A673 (cell line): Measurements from ENCODE around the gene FAH. TPM values are rescaled to one million over a fixed set of nuclear protein-coding genes. Genes with fewer than 3 reads are reported as not detected.

Source experiments
- BruUV-seq: library from RNA; stranded (reverse); fragments of 400-500 nt; replicated peaks from 2 replicates; lab custom pipeline; 2021; lab: Mats Ljungman, UMichigan
- CTCF ChIA-PET: fragments of 300-600 bp; sonication (Branson Sonifier 250); formaldehyde crosslinking; loops from one replicate; lab custom pipeline; 2022; ENCODE audit warnings: antibody characterized with exemption; lab: Charles Lee
- POLR2A ChIA-PET: fragments of 300-600 bp; sonication (Branson Sonifier 250); formaldehyde crosslinking; loops from one replicate; lab custom pipeline; 2022; ENCODE audit warnings: antibody characterized with exemption; ENCODE audit not compliant: low non-redundant PET; lab: Charles Lee
- DNase-seq: peaks from one replicate; pipeline ENCODE4 v3.0.0-alpha.2; 2015; ENCODE audit warnings: low spot score
- H3K27ac ChIP-seq: fragments of 200-600 bp; sonication (generic); 2 replicates; pipeline ENCODE4 v1.5.1; 2016; ENCODE audit warnings: mixed run types, low read depth, mild to moderate bottlenecking, mixed read lengths, antibody characterized with exemption, low read length; ENCODE audit not compliant: poor library complexity, severe bottlenecking
- H3K27me3 ChIP-seq: fragments of 200-600 bp; sonication (generic); replicated peaks from 2 replicates; pipeline ENCODE4 v1.6.1; 2017; ENCODE audit warnings: mixed run types, low read depth, mild to moderate bottlenecking, mixed read lengths, antibody characterized with exemption, low read length; ENCODE audit not compliant: insufficient read depth, poor library complexity
- H3K36me3 ChIP-seq: fragments of 200-600 bp; sonication (generic); 2 replicates; pipeline ENCODE4 v1.6.1; 2016; ENCODE audit warnings: mixed run types, mild to moderate bottlenecking, mixed read lengths, antibody characterized with exemption, low read length; ENCODE audit not compliant: insufficient read depth, poor library complexity, severe bottlenecking
- H3K4me1 ChIP-seq: fragments of 200-600 bp; sonication (generic); 2 replicates; pipeline ENCODE4 v1.6.1; 2017; ENCODE audit warnings: mixed run types, mild to moderate bottlenecking, mixed read lengths, antibody characterized with exemption, low read length; ENCODE audit not compliant: insufficient read depth, poor library complexity, severe bottlenecking
- H3K4me3 ChIP-seq: fragments of 200-600 bp; sonication (generic); 2 replicates; pipeline ENCODE4 v1.5.1; 2016; ENCODE audit warnings: low read depth, mixed run types, mild to moderate bottlenecking, mixed read lengths, low read length; ENCODE audit not compliant: poor library complexity, severe bottlenecking
- H3K9me3 ChIP-seq: fragments of 200-600 bp; sonication (generic); 2 replicates; pipeline ENCODE4 v1.6.1; 2016; ENCODE audit warnings: mixed run types, low read depth, mild to moderate bottlenecking, mixed read lengths, antibody characterized with exemption, low read length; ENCODE audit not compliant: poor library complexity, severe bottlenecking
- EZH2 ChIP-seq: fragments of 200-600 bp; sonication (generic); IDR thresholded peaks from 2 replicates; pipeline ENCODE4 v1.6.1; 2017; ENCODE audit warnings: borderline replicate concordance, low read depth, mild to moderate bottlenecking, mixed read lengths, antibody characterized with exemption, low read length; ENCODE audit not compliant: poor library complexity, severe bottlenecking
- intact Hi-C: fragments of 100-400 bp; cut with micrococcal nuclease; formaldehyde crosslinking; loops from one replicate; pipeline ENCODE4 v1.10.0; 2022; ENCODE audit not compliant: unreplicated experiment
- total RNA-seq: library from RNA; stranded (reverse); gene quantifications from 2 replicates; pipeline ENCODE4 v1.2.3, GENCODE V29; 2021
- TF ChIP-seq, protein P1 (sequence below): fragments of 300-800, 200-600 bp; sonication (generic); conservative IDR thresholded peaks from 2 replicates; pipeline ENCODE4 v1.5.1; 2017; ENCODE audit warnings: low read depth, mild to moderate bottlenecking, antibody characterized with exemption, low read length, moderate library complexity, mixed read lengths

Gene FAH
- total RNA-seq, 1 experiment from 2014 or later = 2.0 TPM

DNA sequence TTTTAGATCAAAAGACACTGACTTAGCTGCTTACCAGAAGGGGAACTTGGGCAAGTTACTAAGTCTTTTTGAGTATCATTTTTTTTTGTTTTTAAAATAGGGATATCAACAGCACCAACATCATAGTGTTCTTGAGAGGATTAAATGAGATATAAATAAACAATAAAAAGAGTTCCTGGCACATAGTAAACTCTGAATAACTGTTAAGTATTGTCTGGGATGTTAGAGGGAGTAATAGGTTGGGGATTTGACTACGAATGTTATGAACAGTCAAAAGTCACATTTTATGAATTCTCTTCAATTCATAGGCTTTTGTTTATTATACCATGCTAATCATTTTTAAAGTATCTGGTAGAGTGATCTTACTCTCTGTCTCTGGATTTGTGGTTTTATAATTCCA is 37.8 kb upstream of the FAH start:
- CTCF ChIA-PET = no interaction called here
- Histone ChIP-seq H3K9me3 (no peaks in the 10 kb centered on the region), H3K27me3 (no peaks in the 10 kb centered on the region), H3K36me3 (no peaks in the 10 kb centered on the region), H3K4me3 (no peak overlapping the region), H3K27ac (no peak overlapping the region), H3K4me1 (no peaks in the 10 kb centered on the region)
- POLR2A ChIA-PET = no interaction called here
- intact Hi-C loops = no loop called here
- DNase-seq = no peak
- no TSS peak for BruUV-seq
- TF ChIP-seq, protein P1, sequence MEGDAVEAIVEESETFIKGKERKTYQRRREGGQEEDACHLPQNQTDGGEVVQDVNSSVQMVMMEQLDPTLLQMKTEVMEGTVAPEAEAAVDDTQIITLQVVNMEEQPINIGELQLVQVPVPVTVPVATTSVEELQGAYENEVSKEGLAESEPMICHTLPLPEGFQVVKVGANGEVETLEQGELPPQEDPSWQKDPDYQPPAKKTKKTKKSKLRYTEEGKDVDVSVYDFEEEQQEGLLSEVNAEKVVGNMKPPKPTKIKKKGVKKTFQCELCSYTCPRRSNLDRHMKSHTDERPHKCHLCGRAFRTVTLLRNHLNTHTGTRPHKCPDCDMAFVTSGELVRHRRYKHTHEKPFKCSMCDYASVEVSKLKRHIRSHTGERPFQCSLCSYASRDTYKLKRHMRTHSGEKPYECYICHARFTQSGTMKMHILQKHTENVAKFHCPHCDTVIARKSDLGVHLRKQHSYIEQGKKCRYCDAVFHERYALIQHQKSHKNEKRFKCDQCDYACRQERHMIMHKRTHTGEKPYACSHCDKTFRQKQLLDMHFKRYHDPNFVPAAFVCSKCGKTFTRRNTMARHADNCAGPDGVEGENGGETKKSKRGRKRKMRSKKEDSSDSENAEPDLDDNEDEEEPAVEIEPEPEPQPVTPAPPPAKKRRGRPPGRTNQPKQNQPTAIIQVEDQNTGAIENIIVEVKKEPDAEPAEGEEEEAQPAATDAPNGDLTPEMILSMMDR = no peak
- TF ChIP-seq EZH2 = no peak

DNA sequence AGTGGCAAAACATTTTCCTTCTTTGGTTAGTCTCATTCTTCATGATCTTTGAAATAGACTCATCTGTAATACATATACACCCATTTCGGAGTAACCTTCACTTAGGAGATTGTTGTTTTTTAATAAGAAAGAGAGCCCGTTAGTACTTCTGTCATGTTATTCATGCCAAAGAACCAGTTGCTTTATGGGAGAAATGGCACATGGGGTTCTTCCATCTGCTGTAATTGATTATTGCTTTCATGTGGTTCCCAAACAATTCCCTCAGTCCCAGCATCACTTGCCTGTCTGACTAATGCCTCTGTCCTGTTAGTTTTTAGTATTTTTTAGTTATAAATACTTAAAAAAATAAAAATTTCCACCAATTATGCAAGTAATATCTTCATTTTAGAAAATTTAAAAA is 33.8 kb upstream of the FAH start:
- Histone ChIP-seq H3K27ac (no peak overlapping the region), H3K4me1 (peaks cover 3% of the 10 kb centered on the region), H3K36me3 (no peaks in the 10 kb centered on the region), H3K4me3 (no peak overlapping the region), H3K9me3 (no peaks in the 10 kb centered on the region), H3K27me3 (no peaks in the 10 kb centered on the region)
- ChIA-PET CTCF (no interaction called here), POLR2A (no interaction called here)
- no peak for TF ChIP-seq EZH2
- TF ChIP-seq, protein P1 = no peak
- BruUV-seq = no TSS peak
- no peak for DNase-seq
- intact Hi-C loops = no loop called here

DNA sequence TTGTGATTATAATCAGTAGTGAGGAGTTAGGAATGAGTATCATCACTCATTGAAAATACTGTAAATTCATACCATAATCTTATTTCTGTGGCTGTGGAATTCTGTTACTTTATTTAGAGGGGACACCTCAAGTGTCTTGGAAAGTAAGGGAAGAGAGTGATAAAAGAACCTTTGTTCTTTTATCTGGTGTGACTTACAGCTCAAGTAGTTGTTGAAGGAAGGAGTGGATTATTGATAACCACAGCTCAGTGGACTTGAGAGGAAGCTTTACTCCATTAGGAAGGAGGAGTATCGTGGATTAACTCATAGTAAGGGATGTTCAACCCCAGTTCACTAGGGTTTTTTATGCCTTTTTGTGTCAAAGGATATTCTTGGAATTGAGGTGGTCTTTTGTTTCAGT is 32.2 kb upstream of the FAH start:
- DNase-seq = no peak
- H3K4me3 ChIP-seq = no peak overlapping the region
- no peaks in the 10 kb centered on the region for H3K27me3 ChIP-seq
- H3K36me3 ChIP-seq = no peaks in the 10 kb centered on the region
- ChIA-PET CTCF (no interaction called here), POLR2A (no interaction called here)
- H3K4me1 ChIP-seq = peaks cover 3% of the 10 kb centered on the region
- intact Hi-C loops = loop anchor here (1.0 kb wide), 1 partner anchor 34 kb away; no protein-coding TSS in a partner anchor
- H3K27ac ChIP-seq = no peak overlapping the region
- no TSS peak for BruUV-seq
- TF ChIP-seq, protein P1 = no peak
- TF ChIP-seq EZH2 = no peak
- no peaks in the 10 kb centered on the region for H3K9me3 ChIP-seq
